Measurements from ENCODE around the gene SULT1E1.

DNA sequence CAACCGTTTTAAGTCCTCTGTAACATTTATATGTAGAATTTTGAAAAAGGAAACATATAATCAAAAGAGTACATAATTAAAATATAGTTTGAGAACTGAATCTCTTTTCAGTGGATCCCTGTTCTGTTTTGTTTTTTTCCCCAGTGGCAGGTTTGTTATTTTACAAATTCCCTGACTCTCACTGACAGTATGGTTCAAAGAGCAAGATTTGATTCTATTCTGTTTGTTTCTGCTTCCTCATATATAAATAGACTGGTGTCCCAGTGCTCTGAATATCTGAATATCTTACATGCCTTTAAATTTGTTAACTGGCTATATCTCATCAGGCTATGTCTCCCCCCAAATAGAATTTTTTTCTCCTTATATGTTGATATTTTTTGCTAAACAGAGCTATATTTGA lies 16.6 kb downstream of the SULT1E1 start:
- TF ChIP-seq, protein P1, sequence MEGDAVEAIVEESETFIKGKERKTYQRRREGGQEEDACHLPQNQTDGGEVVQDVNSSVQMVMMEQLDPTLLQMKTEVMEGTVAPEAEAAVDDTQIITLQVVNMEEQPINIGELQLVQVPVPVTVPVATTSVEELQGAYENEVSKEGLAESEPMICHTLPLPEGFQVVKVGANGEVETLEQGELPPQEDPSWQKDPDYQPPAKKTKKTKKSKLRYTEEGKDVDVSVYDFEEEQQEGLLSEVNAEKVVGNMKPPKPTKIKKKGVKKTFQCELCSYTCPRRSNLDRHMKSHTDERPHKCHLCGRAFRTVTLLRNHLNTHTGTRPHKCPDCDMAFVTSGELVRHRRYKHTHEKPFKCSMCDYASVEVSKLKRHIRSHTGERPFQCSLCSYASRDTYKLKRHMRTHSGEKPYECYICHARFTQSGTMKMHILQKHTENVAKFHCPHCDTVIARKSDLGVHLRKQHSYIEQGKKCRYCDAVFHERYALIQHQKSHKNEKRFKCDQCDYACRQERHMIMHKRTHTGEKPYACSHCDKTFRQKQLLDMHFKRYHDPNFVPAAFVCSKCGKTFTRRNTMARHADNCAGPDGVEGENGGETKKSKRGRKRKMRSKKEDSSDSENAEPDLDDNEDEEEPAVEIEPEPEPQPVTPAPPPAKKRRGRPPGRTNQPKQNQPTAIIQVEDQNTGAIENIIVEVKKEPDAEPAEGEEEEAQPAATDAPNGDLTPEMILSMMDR (IDR thresholded peaks at IDR 0.05), result no peak
- TF ChIP-seq POLR2A (IDR thresholded peaks at IDR 0.05), result no peak

Data from testis (tissue), 2 donors.